GM12873 (cell line): Measurements from ENCODE around the gene DLG2.

ENCODE experiments used
- TF ChIP-seq, protein P1 (sequence below): IDR thresholded peaks from 2 replicates; pipeline ENCODE4 v1.5.1; 2012; ENCODE audit warnings: low read depth, mild to moderate bottlenecking, moderate library complexity, low read length, control low read depth; ENCODE audit not compliant: insufficient read depth; ENCODE audit errors: missing control alignments

DLG2 gene

DNA sequence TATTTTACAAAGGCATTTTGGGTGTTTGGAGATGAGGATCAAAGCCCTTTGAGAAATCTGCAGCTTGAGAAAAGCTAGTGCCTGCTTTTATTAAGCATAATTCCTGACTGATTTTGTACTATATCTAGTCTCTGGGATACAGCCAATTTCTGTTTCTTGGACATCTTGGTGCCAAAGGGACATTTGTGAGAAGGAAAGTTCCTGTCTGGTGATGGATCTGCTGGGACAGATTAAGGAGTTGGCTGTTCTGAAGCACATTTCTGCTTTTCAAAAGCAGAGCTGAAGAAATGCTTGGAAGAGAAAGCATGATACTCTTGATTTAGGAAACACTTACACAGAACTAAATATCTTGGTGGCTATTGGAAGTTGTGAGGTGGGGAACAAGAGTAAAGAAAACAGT, 2086.4 kb downstream of the DLG2 start:
- TF ChIP-seq, protein P1, sequence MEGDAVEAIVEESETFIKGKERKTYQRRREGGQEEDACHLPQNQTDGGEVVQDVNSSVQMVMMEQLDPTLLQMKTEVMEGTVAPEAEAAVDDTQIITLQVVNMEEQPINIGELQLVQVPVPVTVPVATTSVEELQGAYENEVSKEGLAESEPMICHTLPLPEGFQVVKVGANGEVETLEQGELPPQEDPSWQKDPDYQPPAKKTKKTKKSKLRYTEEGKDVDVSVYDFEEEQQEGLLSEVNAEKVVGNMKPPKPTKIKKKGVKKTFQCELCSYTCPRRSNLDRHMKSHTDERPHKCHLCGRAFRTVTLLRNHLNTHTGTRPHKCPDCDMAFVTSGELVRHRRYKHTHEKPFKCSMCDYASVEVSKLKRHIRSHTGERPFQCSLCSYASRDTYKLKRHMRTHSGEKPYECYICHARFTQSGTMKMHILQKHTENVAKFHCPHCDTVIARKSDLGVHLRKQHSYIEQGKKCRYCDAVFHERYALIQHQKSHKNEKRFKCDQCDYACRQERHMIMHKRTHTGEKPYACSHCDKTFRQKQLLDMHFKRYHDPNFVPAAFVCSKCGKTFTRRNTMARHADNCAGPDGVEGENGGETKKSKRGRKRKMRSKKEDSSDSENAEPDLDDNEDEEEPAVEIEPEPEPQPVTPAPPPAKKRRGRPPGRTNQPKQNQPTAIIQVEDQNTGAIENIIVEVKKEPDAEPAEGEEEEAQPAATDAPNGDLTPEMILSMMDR = no peak

DNA sequence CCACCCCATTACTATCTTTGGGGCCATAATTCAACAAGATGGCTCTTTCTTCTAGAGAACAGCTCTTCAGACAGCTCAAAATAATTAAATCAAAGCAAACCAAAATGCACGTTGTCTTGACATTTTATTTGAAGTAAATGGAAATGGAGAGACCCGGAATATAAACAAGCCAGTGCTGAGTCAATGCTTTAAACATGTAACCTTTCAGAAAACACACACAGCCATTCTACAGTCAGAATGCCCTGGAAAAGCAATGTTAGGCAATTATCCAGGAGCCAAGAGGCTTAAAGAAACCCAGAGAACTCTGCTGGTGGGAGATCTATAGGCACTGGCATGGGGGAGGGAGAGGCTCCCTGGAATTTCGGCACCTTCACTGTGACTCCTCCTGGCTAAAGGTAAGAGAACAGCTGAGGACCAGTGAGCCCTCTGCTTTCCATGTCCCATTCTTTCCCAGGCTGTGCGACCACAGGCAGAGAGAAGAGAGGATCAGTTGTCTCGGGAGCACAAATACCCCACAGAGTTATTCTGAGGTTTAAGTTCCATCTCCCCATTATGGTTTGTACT, 2086.9 kb downstream of the DLG2 start:
- TF ChIP-seq, protein P1 = no peak

DNA sequence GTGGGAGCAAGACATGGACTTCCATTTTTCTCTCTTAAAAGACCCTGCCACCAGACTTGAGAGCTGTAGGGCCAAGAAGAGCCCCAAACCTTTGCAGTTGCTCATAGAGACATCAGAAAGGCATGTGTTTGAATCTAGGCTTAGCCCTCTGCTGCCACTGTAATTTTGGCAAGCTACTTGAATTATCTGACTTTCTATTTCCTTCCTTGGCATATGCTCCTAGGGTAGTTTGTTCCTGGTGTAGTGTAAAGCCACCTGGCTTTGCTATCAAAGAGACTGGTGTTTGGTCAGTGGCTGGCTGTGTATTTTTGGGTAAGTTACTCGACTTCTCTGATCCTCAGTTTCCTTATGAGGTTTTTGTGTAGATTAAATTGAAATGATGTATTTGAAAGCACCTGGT, 2088.9 kb downstream of the DLG2 start:
- TF ChIP-seq, protein P1 = no peak

DNA sequence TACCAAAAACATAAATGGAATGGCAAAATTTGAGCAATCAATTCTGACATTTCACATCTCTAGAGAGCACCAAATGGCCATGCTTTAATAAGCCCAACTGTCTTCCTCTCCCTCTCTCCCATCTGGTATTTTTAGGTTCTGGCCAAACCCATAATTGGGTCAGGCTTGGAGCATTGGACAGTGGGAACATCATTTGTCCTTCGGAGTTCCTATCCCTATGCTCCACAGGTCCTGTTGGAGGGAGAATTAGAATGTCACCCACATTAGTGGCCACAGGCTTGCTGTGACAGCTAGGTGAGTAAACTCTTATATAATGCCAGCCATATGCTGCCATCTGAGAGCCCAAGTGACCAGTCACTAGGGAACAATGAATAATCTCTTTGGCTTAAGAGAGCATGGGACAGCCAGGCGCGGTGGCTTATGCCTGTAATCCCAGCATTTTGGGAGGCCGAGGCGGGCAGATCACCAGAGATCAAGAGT, 2090.0 kb downstream of the DLG2 start:
- TF ChIP-seq, protein P1 = no peak

DNA sequence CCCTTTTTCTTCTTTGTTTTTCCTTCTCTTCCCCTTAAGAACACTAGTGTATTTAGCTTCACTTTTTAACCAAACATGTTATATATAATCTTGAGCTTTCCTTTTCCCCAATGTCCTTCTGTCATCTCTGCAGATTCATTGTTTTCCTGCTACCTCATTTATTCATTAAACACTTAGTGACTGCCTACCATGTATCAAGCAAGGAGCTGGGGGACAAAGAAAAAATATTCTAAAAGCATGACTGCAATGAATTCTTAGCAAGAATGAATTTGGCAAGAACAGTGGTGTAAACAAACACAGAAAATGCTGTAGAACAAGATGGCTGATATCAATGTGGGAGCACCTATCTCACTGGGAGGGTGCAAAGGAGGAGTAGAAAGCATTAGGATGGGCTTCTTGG, 2094.0 kb downstream of the DLG2 start:
- TF ChIP-seq, protein P1 = no peak

DNA sequence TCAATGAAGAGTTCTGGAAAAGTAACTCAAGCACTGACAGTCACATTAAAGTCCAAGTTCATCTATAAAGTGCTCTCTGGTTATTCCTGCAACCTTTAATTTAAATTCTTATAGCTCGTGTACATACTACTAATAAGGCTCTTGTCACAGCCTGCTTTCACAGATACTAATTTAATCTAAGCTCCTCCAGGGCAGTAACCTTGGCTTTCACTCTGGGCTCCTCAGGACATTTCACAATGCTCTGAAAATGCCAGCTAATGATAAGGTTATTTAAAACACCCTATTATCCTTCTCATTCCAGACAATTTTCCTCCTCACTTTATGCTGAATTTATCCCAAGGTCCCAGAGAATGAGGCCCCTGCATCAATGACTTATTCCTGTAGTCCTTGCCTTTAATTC, 2098.3 kb downstream of the DLG2 start:
- TF ChIP-seq, protein P1 = no peak

DNA sequence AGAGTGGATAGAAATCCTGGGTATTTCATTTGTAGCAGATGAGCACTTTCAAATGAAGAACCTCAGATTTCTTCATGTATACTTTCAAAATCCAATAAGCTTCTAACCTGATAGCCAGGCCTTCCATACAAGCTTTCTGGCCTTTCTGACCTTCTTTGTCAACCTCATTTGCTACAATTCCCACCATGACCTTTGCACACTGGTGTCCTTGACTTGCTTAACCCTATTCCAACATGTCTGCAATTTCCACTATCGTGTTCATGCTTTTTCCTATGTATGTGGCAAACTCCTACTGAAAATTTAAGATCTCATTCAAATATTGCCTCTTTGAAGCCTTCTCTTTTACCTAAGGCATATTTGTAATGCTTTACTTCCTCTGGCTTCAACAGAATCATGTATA, 2098.9 kb downstream of the DLG2 start:
- TF ChIP-seq, protein P1 = no peak

DNA sequence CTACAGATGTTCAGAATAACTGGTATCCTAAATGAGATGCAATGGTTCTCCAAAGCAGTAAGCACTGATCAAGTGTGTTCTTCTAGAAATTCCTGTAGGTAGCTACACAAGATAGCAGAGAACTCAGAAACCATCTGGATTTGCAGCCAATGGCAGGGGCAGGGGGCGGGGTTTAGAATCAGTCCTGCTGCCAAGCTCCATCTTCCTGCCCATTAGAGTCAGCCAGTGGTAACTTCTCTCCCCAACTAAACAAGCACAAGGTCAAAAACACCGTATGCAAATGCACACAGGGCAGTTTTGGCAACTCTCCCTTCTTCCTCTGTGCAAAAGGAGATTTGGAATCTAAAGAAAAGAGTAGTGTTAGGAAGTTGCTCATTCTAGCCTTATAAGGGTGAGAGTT, 2103.5 kb downstream of the DLG2 start:
- TF ChIP-seq, protein P1 = no peak
